Measurements from ENCODE around the gene IRX6.

- TF ChIP-seq, protein P1, sequence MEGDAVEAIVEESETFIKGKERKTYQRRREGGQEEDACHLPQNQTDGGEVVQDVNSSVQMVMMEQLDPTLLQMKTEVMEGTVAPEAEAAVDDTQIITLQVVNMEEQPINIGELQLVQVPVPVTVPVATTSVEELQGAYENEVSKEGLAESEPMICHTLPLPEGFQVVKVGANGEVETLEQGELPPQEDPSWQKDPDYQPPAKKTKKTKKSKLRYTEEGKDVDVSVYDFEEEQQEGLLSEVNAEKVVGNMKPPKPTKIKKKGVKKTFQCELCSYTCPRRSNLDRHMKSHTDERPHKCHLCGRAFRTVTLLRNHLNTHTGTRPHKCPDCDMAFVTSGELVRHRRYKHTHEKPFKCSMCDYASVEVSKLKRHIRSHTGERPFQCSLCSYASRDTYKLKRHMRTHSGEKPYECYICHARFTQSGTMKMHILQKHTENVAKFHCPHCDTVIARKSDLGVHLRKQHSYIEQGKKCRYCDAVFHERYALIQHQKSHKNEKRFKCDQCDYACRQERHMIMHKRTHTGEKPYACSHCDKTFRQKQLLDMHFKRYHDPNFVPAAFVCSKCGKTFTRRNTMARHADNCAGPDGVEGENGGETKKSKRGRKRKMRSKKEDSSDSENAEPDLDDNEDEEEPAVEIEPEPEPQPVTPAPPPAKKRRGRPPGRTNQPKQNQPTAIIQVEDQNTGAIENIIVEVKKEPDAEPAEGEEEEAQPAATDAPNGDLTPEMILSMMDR (IDR thresholded peaks at IDR 0.05; ENCODE audit: control extremely low read depth in 1 of 3, insufficient read depth in 1 of 3, low read depth in 1 of 3, low read length in 3 of 3), result no peak
- TF ChIP-seq POLR2A (IDR thresholded peaks at IDR 0.05; ENCODE audit: control extremely low read depth in 1 of 2, low read depth in 2 of 2, low read length in 2 of 2) (no peak), EZH2 (IDR thresholded peaks at IDR 0.05; ENCODE audit: low read depth, low read length, severe bottlenecking) (peak; percentile 31), KDM1A (IDR thresholded peaks at IDR 0.05; ENCODE audit: borderline replicate concordance, low read length) (no peak), USF2 (IDR thresholded peaks at IDR 0.05; ENCODE audit: low read length) (no peak)
Measured at GRCh38 chr16:55324285-55325079, 479 bp downstream of the IRX6 start.
